ENCODE data around the gene SPECC1. TPM values are rescaled to one million over a fixed set of nuclear protein-coding genes. Genes with fewer than 3 reads are reported as not detected.
A peak's percentile ranks its signal among the peaks of the same experiment; 100 is the strongest.

Gene SPECC1
- polyA plus RNA-seq, 1 experiment, result 13.0 TPM

DNA sequence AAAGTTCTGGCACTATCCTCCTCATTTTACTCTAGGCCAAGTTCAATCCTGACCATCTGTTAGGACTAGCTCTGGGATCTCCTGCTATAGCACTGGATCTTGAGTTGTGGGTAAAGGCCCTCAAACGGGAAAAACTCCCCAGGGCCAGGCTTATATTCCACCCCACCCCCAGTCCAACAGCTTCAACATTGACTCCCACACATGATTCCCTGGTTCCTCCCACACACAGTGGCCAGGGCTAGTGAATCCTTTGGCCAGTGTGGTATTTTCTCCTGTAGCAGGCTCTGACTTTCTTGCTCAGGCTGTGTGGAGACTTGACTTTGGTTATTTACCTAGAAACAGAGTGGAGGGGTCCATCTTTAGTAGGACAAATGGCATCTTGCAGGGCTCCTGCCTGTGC lies 21.3 kb upstream of the SPECC1 start:
- H3K36me3 ChIP-seq (ENCODE audit: control insufficient read depth, insufficient read depth, low read length), result no peaks in the 10 kb centered on the region
- DNase-seq (ENCODE audit: low read depth), result no peak
- TF ChIP-seq, protein P1, sequence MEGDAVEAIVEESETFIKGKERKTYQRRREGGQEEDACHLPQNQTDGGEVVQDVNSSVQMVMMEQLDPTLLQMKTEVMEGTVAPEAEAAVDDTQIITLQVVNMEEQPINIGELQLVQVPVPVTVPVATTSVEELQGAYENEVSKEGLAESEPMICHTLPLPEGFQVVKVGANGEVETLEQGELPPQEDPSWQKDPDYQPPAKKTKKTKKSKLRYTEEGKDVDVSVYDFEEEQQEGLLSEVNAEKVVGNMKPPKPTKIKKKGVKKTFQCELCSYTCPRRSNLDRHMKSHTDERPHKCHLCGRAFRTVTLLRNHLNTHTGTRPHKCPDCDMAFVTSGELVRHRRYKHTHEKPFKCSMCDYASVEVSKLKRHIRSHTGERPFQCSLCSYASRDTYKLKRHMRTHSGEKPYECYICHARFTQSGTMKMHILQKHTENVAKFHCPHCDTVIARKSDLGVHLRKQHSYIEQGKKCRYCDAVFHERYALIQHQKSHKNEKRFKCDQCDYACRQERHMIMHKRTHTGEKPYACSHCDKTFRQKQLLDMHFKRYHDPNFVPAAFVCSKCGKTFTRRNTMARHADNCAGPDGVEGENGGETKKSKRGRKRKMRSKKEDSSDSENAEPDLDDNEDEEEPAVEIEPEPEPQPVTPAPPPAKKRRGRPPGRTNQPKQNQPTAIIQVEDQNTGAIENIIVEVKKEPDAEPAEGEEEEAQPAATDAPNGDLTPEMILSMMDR (IDR thresholded peaks at IDR 0.05; ENCODE audit: insufficient read depth, low read depth, low read length), result no peak
- H3K4me3 ChIP-seq (ENCODE audit: low read depth, low read length), result no peak overlapping the region
- POLR2A ChIA-PET, result no interaction called here
- CTCF ChIA-PET, result interaction anchor here (0.6 to 1.8 kb wide), 4 partner anchors 10 to 132 kb away, joined by 3 to 10 read pairs (median 3); partner anchors contain the start of gene AKAP10
- H3K27me3 ChIP-seq (ENCODE audit: control insufficient read depth, insufficient read depth, low read length), result 0 out of 2 replicates have a peak, but pooled peaks cover 2% of the 10 kb centered on the region

DNA sequence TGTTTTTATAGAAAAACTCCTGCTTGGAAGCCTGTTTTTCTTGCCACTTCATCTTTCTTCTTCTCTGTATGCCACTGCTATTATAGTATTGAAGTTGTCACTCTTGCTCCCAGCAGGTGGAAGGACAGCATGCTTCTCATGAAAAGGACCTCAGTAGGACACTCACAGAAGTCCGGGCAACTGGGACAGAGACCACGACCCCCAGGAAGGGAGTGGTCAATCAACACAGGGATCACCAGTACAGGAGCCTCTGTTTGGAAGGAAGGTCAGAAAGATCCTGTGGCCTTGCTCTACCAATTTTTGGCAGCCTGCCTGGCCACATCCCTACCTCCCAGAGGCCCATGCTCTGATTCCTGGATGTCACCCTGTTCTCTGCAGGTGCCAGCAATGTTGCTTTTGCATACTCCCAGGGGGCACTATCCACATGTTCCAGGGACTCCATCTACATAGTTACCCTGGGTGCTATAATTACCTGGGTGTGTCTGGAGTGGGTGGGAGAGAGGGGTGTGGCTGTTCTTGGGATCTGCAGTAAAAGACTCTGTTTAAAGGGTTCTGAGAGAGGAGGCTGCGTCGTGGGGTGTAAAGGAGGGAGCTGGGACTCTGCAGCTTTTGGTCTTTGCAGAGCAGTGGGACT lies 17.8 kb upstream of the SPECC1 start:
- DNase-seq (ENCODE audit: low read depth), result no peak
- ChIA-PET CTCF (interaction anchor here (1.5 to 6.1 kb wide), 8 partner anchors 9 to 131 kb away, joined by 3 to 61 read pairs (median 13); partner anchors contain the start of genes AKAP10 and SPECC1), POLR2A (no interaction called here)
- H3K27me3 ChIP-seq (ENCODE audit: control insufficient read depth, insufficient read depth, low read length), result 0 out of 2 replicates have a peak, but pooled peaks cover 2% of the 10 kb centered on the region
- H3K4me3 ChIP-seq (ENCODE audit: low read depth, low read length), result no peak overlapping the region
- TF ChIP-seq, protein P1 (IDR thresholded peaks at IDR 0.05; ENCODE audit: insufficient read depth, low read depth, low read length), result no peak
- H3K36me3 ChIP-seq (ENCODE audit: control insufficient read depth, insufficient read depth, low read length), result no peaks in the 10 kb centered on the region

DNA sequence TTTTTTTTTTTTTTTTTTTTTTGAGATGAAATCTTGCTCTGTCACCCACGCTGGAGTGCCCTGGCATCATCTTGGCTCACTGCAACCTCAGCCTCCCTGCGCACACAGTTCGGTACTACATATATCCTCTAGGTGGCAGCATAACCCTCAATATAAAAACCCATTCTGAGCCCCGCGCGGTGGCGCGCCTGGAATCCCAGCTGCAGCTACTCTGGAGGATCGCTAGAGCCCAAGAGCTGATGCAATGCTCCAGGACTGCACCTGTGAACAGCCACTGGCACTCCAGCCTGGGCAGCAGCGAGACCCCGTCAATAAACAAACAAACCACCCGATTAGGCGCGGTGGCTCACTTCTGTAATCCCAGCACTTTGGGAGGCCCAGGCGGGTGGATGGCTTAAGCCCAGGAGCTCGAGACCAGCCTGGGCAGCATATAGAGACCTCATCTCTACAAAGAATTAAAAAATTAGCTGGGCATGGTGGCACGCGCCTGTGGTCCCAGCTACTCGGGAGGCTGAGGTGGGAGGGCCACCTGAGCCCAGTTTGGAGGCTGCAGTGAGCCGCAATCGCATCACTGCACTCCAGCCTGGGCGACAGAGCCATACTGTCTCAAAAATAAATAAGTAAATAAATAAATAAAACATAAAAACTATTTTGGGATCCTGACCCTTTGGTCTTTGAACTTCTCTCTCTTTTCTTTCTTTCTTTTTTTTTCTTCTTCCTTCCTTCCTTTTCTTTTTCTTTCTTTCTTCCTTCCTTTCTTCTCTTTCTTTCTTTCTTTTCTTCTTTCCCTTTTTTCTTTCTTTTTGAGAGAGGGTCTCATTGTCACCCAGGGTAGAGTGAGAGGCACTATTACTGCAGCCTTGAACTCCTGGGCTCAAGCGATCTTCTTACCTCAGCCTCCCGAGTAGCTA lies 16.1 kb upstream of the SPECC1 start:
- peak; percentile 35 for DNase-seq (ENCODE audit: low read depth)
- TF ChIP-seq, protein P1 (IDR thresholded peaks at IDR 0.05; ENCODE audit: insufficient read depth, low read depth, low read length), result peak; percentile 68
- H3K27me3 ChIP-seq (ENCODE audit: control insufficient read depth, insufficient read depth, low read length), result peaks cover 4% of the 10 kb centered on the region; the same call in 1 of the 2 replicates
- no peaks in the 10 kb centered on the region for H3K36me3 ChIP-seq (ENCODE audit: control insufficient read depth, insufficient read depth, low read length)
- H3K4me3 ChIP-seq (ENCODE audit: low read depth, low read length), result no peak overlapping the region
- CTCF ChIA-PET, result interaction anchor here (0.6 to 6.1 kb wide), 23 partner anchors 8 to 1227 kb away, joined by 3 to 61 read pairs (median 7); partner anchors contain the start of gene SPECC1
- POLR2A ChIA-PET, result no interaction called here

DNA sequence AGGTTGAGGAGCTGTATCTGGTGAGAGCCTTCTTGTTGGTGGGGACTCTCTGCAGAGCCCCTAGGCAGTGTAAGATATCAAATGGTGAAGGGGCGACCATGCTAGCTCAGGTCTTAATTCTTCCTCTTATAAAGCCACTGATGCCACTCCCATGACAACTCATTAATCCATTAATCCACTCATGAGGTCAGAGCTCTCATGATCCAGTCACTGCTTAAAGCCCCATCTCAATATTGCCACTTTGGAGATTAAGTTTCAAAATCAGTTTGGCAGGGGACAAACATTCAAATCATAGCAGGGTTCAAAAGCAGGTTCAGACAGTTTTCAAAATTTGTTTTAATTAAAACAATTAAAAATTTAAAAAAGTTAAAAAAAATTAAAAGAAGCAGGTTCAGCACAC lies 13.1 kb upstream of the SPECC1 start:
- Histone ChIP-seq H3K4me3 (ENCODE audit: low read depth, low read length) (no peak overlapping the region), H3K27me3 (ENCODE audit: control insufficient read depth, insufficient read depth, low read length) (peaks cover 5% of the 10 kb centered on the region; the same call in 1 of the 2 replicates), H3K36me3 (ENCODE audit: control insufficient read depth, insufficient read depth, low read length) (no peaks in the 10 kb centered on the region)
- ChIA-PET CTCF (interaction anchor here (0.8 to 6.1 kb wide), 3 partner anchors 11 to 125 kb away, joined by 3 to 61 read pairs (median 15); partner anchors contain the start of gene SPECC1), POLR2A (interaction anchor here (0.7 kb wide), 1 partner anchor 14 kb away, joined by 4 read pairs; no protein-coding TSS in a partner anchor)
- TF ChIP-seq, protein P1 (IDR thresholded peaks at IDR 0.05; ENCODE audit: insufficient read depth, low read depth, low read length), result no peak
- no peak for DNase-seq (ENCODE audit: low read depth)

DNA sequence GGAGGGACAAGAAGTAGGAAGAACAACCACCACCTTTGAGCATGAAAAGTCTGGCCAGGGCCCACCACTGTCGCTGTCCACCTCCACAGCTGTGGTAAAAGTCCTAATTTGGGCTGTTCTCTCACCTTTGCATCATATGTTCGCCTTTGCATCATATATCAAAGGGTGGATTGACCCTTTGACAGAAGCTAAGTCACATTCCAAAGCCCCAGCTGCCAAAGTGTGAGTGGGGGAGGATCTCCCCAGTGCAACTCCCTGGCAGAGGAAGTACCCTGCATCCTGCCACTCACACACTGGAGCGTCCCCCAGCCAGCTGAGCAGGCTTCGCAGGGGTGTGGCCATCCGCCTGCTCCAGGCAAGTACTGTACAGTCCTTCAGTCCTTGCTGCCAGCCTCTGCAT lies 12.7 kb upstream of the SPECC1 start:
- POLR2A ChIA-PET, result no interaction called here
- Histone ChIP-seq H3K36me3 (ENCODE audit: control insufficient read depth, insufficient read depth, low read length) (no peaks in the 10 kb centered on the region), H3K27me3 (ENCODE audit: control insufficient read depth, insufficient read depth, low read length) (peaks cover 3% of the 10 kb centered on the region; the same call in 1 of the 2 replicates), H3K4me3 (ENCODE audit: low read depth, low read length) (no peak overlapping the region)
- TF ChIP-seq, protein P1 (IDR thresholded peaks at IDR 0.05; ENCODE audit: insufficient read depth, low read depth, low read length), result no peak
- CTCF ChIA-PET, result interaction anchor here (0.8 to 6.1 kb wide), 4 partner anchors 11 to 125 kb away, joined by 3 to 61 read pairs (median 9); partner anchors contain the start of gene SPECC1
- no peak for DNase-seq (ENCODE audit: low read depth)
